Measurements from ENCODE around the gene TFCP2. TPM values are rescaled to one million over a fixed set of nuclear protein-coding genes. Genes with fewer than 3 reads are reported as not detected.

Gene TFCP2
- polyA plus RNA-seq, 1 donor (not counting 4 experiments of a cell fraction or from before 2014, with no cell fraction given): 27.2 TPM

DNA sequence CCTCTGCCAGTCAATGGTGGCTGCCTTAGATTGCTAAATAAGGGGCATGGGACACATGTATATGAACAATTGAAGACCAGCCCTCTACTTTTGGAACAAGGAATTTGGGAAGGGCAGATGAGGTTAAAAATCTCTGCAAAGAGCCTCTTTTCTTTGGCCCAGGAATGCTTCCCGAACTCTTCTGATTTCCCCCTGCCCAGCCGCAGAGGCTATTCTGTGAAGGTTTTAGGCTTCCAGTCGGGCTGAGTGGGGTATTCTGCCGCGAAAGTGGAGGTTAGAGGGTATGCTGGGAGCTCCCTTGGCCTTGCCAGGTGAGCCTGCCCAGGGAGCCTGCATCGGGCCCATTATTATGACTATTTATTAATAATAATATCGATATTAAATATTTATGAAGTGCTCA lies 43.7 kb upstream of the TFCP2 start:
- dilution Hi-C loops (cut with MboI; ENCODE audit: extremely low pct_ligation_motif_present, low sequenced_read_pairs): no loop called here
- Histone ChIP-seq H3K36me3 (ENCODE audit: control insufficient read depth in 2 of 2, extremely low read depth in 1 of 2, insufficient read depth in 2 of 2, low read length in 2 of 2) (no peaks in the 10 kb centered on the region), H3K4me1 (ENCODE audit: control insufficient read depth, extremely low read depth, insufficient read depth, low read length) (peaks cover 8% of the 10 kb centered on the region), H3K9me1 (ENCODE audit: control insufficient read depth, extremely low read depth, insufficient read depth, low read length) (no peaks in the 10 kb centered on the region), H3K9me3 (ENCODE audit: control insufficient read depth, low read depth, low read length) (no peaks in the 10 kb centered on the region), H2AFZ (ENCODE audit: control insufficient read depth, low read length) (peak overlapping the region; percentile 76), H3K79me2 (ENCODE audit: control insufficient read depth, insufficient read depth, low read length) (no peaks in the 10 kb centered on the region), H3K27ac (ENCODE audit: control insufficient read depth, insufficient read depth, low read length) (no peak overlapping the region), H4K20me1 (ENCODE audit: control insufficient read depth, extremely low read depth, insufficient read depth, low read length) (no peaks in the 10 kb centered on the region), H3K9ac (ENCODE audit: control insufficient read depth, extremely low read depth, insufficient read depth, low read length) (peak overlapping the region; percentile 58), H3K4me3 (ENCODE audit: control insufficient read depth in 2 of 3, extremely low read depth in 1 of 3, insufficient read depth in 2 of 3, low read depth in 1 of 3, low read length in 3 of 3) (peak overlapping the region in 1 of 3 experiments; percentile 65), H3K27me3 (ENCODE audit: control insufficient read depth, extremely low read depth, insufficient read depth, low read length) (no peaks in the 10 kb centered on the region), H3K4me2 (ENCODE audit: control insufficient read depth, extremely low read depth, insufficient read depth, low read depth, low read length) (peak overlapping the region; percentile 76)
- TF ChIP-seq CTCF (optimal IDR thresholded peaks at IDR 0.05 in 1 of 3, IDR thresholded peaks at IDR 0.05 in 1 of 3, conservative IDR thresholded peaks at IDR 0.05 in 1 of 3; ENCODE audit: extremely low read depth in 1 of 3, insufficient read depth in 2 of 3, low read length in 3 of 3): no peak
- DNase-seq (ENCODE audit: low read depth, low spot score): no peak
- FAIRE-seq: no peak

GRCh38 chr12:51214895-51215294 lies 42.0 kb upstream of the TFCP2 start:
- no peaks in the 10 kb centered on the region for H3K27me3 ChIP-seq (ENCODE audit: control insufficient read depth, extremely low read depth, insufficient read depth, low read length)
- FAIRE-seq: no peak
- no peak overlapping the region for H3K4me2 ChIP-seq (ENCODE audit: control insufficient read depth, extremely low read depth, insufficient read depth, low read depth, low read length)
- H3K36me3 ChIP-seq (ENCODE audit: control insufficient read depth in 2 of 2, extremely low read depth in 1 of 2, insufficient read depth in 2 of 2, low read length in 2 of 2): no peaks in the 10 kb centered on the region
- no peak for DNase-seq (ENCODE audit: low read depth, low spot score)
- H3K79me2 ChIP-seq (ENCODE audit: control insufficient read depth, insufficient read depth, low read length): no peaks in the 10 kb centered on the region
- H3K4me3 ChIP-seq (ENCODE audit: control insufficient read depth in 2 of 3, extremely low read depth in 1 of 3, insufficient read depth in 2 of 3, low read depth in 1 of 3, low read length in 3 of 3): no peak overlapping the region
- H4K20me1 ChIP-seq (ENCODE audit: control insufficient read depth, extremely low read depth, insufficient read depth, low read length): no peaks in the 10 kb centered on the region
- H3K27ac ChIP-seq (ENCODE audit: control insufficient read depth, insufficient read depth, low read length): no peak overlapping the region
- no peak overlapping the region for H2AFZ ChIP-seq (ENCODE audit: control insufficient read depth, low read length)
- H3K9me3 ChIP-seq (ENCODE audit: control insufficient read depth, low read depth, low read length): no peaks in the 10 kb centered on the region
- peaks cover 8% of the 10 kb centered on the region for H3K4me1 ChIP-seq (ENCODE audit: control insufficient read depth, extremely low read depth, insufficient read depth, low read length)
- no peaks in the 10 kb centered on the region for H3K9me1 ChIP-seq (ENCODE audit: control insufficient read depth, extremely low read depth, insufficient read depth, low read length)
- TF ChIP-seq EZH2 (IDR thresholded peaks at IDR 0.05; ENCODE audit: low read length) (no peak), CTCF (optimal IDR thresholded peaks at IDR 0.05 in 1 of 3, IDR thresholded peaks at IDR 0.05 in 1 of 3, conservative IDR thresholded peaks at IDR 0.05 in 1 of 3; ENCODE audit: extremely low read depth in 1 of 3, insufficient read depth in 2 of 3, low read length in 3 of 3) (no peak)
- H3K9ac ChIP-seq (ENCODE audit: control insufficient read depth, extremely low read depth, insufficient read depth, low read length): no peak overlapping the region
- dilution Hi-C loops (cut with MboI; ENCODE audit: extremely low pct_ligation_motif_present, low sequenced_read_pairs): no loop called here
